GM03348 (cell line): ENCODE results near the gene NUP107.
"Not testable (repeated sequence)": the region's sequence is repeated elsewhere in the genome, so short reads cannot be mapped to it uniquely, and the experiment has no call there.

Source experiments
- DNase-seq: peaks from one replicate; pipeline ENCODE4 v3.0.0; 2012; ENCODE audit warnings: low spot score

Gene NUP107

GRCh38 chr12:68686595-68687521 lies at the start of gene NUP107:
Gene NUP107, plus strand, starts transcription at chr12:68686978. Its CDS starts 88 bp downstream, at chr12:68687066.
- DNase-seq: peak; percentile 99

- not testable (repeated sequence) for DNase-seq
Measured at GRCh38 chr12:68637439-68637838, 49.3 kb upstream of the NUP107 start.

- DNase-seq: no peak
Measured at GRCh38 chr12:68638171-68638570, 48.6 kb upstream of the NUP107 start.

GRCh38 chr12:68638721-68639395 lies 47.9 kb upstream of the NUP107 start:
- DNase-seq: no peak

GRCh38 chr12:68639396-68639767 lies 47.4 kb upstream of the NUP107 start:
- no peak for DNase-seq

GRCh38 chr12:68641138-68641537 lies 45.6 kb upstream of the NUP107 start:
- no peak for DNase-seq

- DNase-seq: no peak
Measured at GRCh38 chr12:68646484-68646883, 40.3 kb upstream of the NUP107 start.

GRCh38 chr12:68647507-68647906 lies 39.3 kb upstream of the NUP107 start:
- DNase-seq: no peak

GRCh38 chr12:68648179-68648578 lies 38.6 kb upstream of the NUP107 start:
- no peak for DNase-seq

GRCh38 chr12:68665016-68665569 lies 21.7 kb upstream of the NUP107 start:
- no peak for DNase-seq

- no peak for DNase-seq
Measured at GRCh38 chr12:68667291-68667690, 19.5 kb upstream of the NUP107 start.

- DNase-seq: no peak
Measured at GRCh38 chr12:68667896-68668295, 18.9 kb upstream of the NUP107 start.

- no peak for DNase-seq
Measured at GRCh38 chr12:68671179-68671578, 15.6 kb upstream of the NUP107 start.

GRCh38 chr12:68673788-68674187 lies 13.0 kb upstream of the NUP107 start:
- no peak for DNase-seq

GRCh38 chr12:68674376-68674775 lies 12.4 kb upstream of the NUP107 start:
- DNase-seq: no peak

- no peak for DNase-seq
Measured at GRCh38 chr12:68675101-68675842, 11.5 kb upstream of the NUP107 start.

GRCh38 chr12:68676854-68677253 lies 9.9 kb upstream of the NUP107 start:
- not testable (repeated sequence) for DNase-seq

- no peak for DNase-seq
Measured at GRCh38 chr12:68686262-68686594, 550 bp upstream of the NUP107 start.

- DNase-seq: no peak
Measured at GRCh38 chr12:68695454-68695853, 8.7 kb downstream of the NUP107 start.

GRCh38 chr12:68699486-68699885 lies 12.7 kb downstream of the NUP107 start:
- no peak for DNase-seq

GRCh38 chr12:68727776-68728175 lies 41.0 kb downstream of the NUP107 start:
- no peak for DNase-seq

GRCh38 chr12:68733661-68734071 lies 46.9 kb downstream of the NUP107 start:
- DNase-seq: peak; percentile 26
